Left forelimb (tissue), 1 donor: ENCODE results near the gene TIMM10B.

Source experiments
- DNase-seq: peaks from one replicate; pipeline ENCODE4 v3.0.0-alpha.2; 2018; ENCODE audit warnings: low spot score

The TIMM10B gene, protein sequence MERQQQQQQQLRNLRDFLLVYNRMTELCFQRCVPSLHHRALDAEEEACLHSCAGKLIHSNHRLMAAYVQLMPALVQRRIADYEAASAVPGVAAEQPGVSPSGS

GRCh38 chr11:6481012-6481923, at the start of gene TIMM10B, which contains the start of gene ARFIP2:
Gene TIMM10B, plus strand, starts transcription at chr11:6481501. Its CDS starts 16 bp downstream, at chr11:6481517.
Gene ARFIP2, minus strand, starts transcription at chr11:6481331. Its CDS starts 910 bp downstream, at chr11:6480421.
- DNase-seq, result peak; percentile 97

GRCh38 chr11:6431861-6432260, 49.4 kb upstream of the TIMM10B start:
- DNase-seq, result no peak

DNA sequence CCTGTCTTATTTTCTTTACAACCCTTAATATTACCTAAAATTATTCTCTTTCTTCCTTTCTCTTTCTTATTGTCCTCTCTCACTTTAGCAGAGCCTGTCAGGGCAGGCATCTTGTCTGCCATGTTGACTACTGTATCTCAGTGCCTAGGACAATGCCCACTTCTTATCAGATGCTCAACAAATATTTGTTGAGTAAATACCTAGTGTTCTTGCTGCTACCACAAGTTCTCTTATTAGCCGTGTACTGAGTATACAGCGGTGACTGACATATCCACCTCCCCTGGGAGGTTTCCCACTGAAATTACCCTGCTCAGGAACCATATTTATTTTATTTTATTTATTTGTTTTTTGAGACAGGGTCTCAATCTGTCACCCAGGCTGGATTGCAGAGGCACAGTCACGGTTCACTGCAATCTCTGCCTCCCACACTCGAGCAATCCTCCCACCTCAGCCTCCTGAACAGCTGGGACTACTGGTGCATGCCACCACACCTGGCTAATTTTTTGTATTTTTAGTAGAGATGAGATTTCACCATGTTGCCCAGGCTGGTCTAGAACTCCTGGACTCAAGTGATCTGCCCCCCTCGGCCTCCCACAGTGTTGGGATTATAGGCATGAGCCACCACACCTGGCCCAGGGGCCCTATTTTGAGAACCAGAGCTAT, 47.2 kb upstream of the TIMM10B start:
- DNase-seq, result no peak

GRCh38 chr11:6437423-6437822, 43.9 kb upstream of the TIMM10B start:
- no peak for DNase-seq

GRCh38 chr11:6437993-6438392, 43.3 kb upstream of the TIMM10B start:
- DNase-seq, result no peak

GRCh38 chr11:6438979-6439571, 42.2 kb upstream of the TIMM10B start:
- DNase-seq, result no peak

DNA sequence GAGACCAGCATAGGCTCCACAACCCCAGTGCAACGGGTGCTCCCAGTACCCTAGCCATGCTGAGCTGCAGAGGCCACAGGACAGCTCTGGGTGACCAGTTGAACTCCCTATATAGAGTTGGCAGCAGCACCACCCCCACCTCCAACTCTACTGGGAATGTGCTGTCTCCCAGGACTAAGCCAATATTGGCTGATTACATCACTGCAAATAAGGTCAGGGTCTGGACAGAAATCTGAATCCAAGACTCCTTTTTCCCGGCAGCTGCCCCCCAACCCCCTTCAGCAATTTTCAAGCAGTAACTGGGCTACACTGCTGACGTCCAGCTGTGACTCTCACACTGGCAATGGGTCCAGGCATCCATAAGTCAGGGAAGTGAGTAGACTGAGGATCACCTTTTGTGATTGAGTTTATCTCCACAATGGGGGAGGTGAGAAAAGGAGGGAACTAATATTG, 40.4 kb upstream of the TIMM10B start, which contains the start of gene HPX:
Gene HPX, minus strand, starts transcription at position 82 of the 453 bp plus-strand sequence. Its CDS starts 24 bp downstream, at position 58.
- no peak for DNase-seq

DNA sequence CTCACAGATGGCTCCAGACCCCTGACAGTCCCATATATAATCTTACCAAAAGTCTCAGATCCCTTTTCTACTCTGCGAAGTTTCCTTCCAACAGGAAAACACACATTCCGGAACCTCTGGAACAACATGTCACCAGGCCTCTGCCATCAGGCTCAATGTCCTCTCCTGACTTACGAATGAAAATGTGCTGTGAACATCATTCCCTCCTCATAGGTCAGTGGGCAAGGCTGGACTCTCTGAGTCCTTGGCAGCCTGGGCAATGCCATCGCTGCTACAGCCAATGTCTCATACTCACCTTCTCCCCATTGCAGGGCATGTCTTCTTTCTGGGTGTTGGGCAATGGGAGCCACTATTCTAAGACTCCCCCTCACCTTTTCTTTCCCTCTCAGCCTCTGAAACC, 38.9 kb upstream of the TIMM10B start:
- no peak for DNase-seq

GRCh38 chr11:6443269-6444003, 37.9 kb upstream of the TIMM10B start:
- DNase-seq, result no peak

DNA sequence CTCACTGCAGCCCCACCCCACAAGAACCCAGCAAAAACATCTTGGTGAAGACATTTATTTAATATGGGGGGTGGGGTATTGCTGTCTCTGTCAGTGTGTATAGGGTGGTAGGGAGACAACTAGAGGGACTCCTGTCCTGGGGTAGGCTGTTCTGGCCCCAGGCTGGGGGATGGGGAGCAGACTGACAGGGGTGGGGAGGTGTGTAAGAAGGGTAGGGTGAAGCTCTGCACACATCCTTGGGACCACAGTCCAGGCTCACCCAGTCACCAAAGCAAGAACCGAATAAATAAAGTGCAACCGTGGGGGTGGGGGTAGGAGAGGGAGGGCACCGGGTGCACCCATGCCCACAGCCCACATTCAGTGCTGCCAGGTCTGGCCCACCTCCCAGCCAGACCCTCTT, 32.7 kb upstream of the TIMM10B start:
- DNase-seq, result no peak

GRCh38 chr11:6452219-6452618, 29.1 kb upstream of the TIMM10B start:
- DNase-seq, result no peak

DNA sequence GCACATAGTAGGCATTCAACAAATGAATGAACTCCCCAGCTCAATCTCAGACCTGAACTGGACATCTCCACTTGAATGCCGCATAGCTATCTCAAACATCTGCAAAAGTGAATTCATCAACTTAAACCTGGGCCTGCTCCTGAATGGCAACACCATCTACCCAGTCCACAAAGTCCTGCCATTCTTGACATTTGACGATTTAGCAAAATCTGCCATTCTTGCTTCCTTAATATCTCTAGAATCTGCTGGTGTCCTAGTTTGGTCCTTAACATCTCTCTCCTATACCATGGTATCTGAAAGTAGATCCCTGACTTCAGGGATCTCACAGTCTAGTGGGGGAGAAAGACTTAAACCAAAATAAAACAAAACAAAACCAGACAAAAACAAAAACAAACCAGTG, 28.1 kb upstream of the TIMM10B start:
- DNase-seq, result no peak

DNA sequence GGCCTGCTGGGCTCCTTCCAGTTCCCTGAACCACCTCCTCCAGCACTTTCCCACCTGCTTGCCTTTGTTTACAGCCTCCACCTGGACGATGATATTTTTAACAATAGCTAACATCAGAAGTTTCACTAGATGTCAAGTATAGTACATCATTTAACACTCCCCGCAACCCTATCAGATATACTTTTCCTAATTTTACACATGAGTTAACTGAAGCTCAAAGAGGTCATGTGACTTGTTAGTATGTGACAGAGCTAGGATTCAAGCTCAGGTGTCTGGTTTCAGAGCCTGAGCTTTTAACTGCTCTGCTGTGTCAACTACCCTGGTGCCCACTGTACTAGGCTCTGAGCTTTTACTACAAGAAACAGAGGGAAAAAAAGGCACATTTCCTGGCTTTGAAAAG, 26.2 kb upstream of the TIMM10B start:
- no peak for DNase-seq

- no peak for DNase-seq
Observed at GRCh38 chr11:6456361-6457073, 24.8 kb upstream of the TIMM10B start.

GRCh38 chr11:6457581-6458320, 23.6 kb upstream of the TIMM10B start:
- no peak for DNase-seq

- no peak for DNase-seq
Observed at GRCh38 chr11:6458352-6459098, 22.8 kb upstream of the TIMM10B start.

DNA sequence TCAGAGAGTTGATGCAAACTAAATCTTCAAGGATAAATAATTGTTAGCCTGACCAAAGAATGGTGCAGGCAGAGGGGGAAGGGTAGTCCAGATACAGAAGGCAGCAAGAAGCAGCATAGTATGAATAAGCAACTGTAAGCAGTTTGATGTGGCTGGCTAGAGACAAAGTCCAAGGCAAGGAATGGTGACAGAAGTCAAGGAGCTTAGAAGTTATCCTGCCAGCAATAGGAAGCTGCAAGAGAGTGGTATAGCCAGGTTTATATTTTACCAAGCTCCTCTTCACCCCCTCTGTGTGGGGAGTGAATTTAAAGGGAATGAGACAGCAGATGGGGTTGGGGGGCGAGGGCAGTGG, 22.2 kb upstream of the TIMM10B start:
- DNase-seq, result no peak

DNA sequence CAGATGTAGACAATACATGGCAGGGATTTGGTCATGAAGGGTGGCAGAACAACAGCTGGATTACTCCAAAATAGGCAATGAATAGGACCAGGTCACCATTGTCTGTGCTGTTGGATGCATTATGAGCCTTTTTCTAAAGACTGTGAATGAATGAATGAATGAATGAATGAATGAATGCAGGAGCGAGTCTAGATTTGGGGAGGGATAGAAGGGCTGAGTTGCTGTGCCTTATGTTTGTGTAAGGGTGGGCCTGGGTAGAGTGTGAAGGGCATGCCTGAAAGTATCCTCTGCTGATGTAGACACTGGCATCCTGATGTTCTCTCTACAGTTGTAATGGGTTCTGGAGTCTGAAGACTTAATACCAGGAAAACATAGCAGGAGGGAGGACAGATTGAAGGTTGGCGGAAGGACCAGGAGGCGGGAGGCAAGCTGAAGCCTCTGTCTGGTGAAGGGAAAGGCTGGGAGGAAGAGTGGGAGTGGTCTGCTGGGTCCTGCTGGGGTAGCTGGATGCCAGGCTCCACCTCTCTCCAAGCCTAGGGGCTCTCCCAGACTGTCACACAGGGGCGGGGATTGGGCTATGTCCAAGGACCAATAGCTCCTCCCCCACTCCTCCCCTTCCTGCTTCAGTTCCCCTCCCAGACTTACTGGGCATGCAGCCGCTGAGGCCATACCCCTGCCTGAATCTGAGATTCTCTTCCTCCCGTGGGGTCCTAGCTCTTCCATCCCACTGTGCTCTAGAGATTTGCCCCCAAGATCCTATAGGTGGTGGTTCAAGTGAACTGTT, 12.4 kb upstream of the TIMM10B start:
- DNase-seq, result peak; percentile 84

DNA sequence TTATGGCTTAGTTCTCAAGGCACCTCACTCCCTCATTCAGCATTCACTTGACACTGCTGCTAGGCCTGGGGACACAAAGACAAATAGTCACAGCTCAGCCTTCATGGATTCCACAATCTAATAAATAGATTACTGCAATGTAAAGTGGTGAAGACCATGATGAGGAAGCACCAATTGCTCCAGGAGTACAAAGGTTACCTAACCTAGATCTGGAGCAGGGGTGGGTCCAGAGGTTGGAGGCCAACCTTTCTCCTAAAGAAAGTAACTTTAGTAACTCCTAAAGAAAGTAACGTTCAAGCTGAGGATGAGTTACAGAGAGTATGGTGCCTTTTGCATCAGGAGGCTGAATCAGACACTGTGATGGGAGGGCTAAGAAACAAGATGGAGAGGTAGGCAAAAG, 11.7 kb upstream of the TIMM10B start:
- DNase-seq, result no peak
